HG02981 (cell line): Measurements from ENCODE around the gene TTC28.

Experiments used
- ATAC-seq: cut with Tn5 transposase; IDR thresholded peaks from one replicate; pipeline ENCODE4 v1.9.1; 2021; ENCODE audit warnings: mild to moderate bottlenecking, moderate library complexity; ENCODE audit not compliant: unreplicated experiment

TTC28 gene

GRCh38 chr22:27952779-27953178 lies 726.9 kb downstream of the TTC28 start:
- ATAC-seq: no peak

DNA sequence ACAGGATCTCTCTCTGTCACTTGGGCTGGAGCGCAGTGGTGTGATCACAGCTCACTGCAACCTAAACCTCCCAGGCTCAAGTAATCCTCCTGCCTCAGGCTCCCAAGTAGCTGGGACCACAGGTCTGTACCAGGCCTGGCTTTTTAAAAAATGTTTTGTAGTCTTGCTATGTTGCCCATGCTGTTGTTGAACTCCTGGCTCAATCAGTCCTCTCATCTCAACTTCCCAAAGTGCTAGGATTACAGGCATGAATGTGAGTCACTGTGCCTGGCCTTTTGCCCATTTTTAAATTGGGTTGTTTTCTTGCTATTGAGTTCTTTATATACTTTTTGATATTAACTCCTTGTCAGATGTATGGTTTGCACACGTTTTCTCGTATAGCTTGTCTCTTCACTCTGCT lies 727.5 kb downstream of the TTC28 start:
- ATAC-seq: no peak

DNA sequence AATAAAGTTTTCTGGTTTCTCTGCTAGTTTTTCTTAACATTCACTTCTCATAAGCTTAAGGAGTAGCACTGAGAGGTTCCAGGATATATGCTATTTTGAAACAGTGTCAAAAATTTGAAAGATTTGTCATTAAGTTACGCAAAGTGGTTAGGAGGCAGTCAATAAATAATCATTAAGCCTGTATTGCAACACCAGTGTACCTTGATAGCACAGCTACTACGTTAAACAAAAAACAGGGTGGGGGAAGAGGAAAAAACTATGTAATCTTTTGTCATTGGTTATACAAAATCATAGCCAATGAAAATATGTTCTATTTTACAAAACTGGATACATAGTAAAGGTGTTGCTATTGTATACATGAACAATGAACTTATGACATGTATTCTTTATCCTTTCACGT lies 730.2 kb downstream of the TTC28 start:
- no peak for ATAC-seq

DNA sequence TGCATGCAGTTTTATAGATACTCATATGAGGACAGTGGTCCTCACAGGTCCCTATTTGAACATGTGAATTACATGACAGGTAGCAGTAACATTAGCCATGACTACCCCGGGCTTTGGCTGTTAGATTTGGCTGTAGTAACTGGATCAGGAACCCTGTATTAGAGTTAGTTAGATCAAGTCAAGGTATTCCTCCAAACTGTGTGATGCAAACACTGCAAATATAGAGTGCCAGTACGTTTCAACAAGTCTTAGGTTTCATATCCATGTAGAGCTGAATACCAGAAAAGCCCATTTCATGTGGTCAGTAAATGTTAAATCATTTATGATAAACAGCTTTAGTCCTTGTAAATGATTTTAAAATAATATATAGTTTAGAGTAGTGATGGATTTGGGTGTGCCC lies 731.1 kb downstream of the TTC28 start:
- ATAC-seq: no peak

- ATAC-seq: no peak
Measured at GRCh38 chr22:27947448-27947847, 732.2 kb downstream of the TTC28 start.

GRCh38 chr22:27941143-27941542 lies 738.5 kb downstream of the TTC28 start:
- no peak for ATAC-seq

- no peak for ATAC-seq
Measured at GRCh38 chr22:27937453-27937852, 742.2 kb downstream of the TTC28 start.

- no peak for ATAC-seq
Measured at GRCh38 chr22:27935897-27936296, 743.7 kb downstream of the TTC28 start.

DNA sequence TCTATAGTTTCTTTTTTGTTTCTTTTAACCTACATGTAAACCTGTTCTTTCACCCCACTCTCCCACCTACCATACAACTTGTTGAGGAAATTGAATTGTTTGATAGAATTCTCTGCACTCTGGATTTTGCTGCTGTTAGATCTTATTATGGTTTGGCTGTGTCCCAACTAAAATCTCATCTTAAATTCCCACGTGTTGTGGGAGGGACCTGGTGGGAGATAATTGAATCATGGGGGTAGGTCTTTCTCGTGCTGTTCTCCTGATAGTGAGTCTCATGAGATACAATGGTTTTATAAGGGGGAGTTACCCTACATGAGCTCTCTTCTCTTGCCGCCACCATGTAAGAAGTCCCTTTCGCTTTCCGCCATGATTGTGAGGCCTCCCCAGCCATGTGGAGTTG lies 745.6 kb downstream of the TTC28 start:
- no peak for ATAC-seq

GRCh38 chr22:27933186-27933983 lies 746.3 kb downstream of the TTC28 start:
- ATAC-seq: no peak

- no peak for ATAC-seq
Measured at GRCh38 chr22:27930331-27931060, 749.1 kb downstream of the TTC28 start.
